ENCODE results near the gene TMEM9. TPM values are rescaled to one million over a fixed set of nuclear protein-coding genes. Genes with fewer than 3 reads are reported as not detected.

The TMEM9 gene
- total and polyA plus RNA-seq, 9 of the 15 experiments (the other 6 are each of a cell fraction or from before 2014, with no cell fraction given) = 30.4 to 107 (median 67.6) TPM

DNA sequence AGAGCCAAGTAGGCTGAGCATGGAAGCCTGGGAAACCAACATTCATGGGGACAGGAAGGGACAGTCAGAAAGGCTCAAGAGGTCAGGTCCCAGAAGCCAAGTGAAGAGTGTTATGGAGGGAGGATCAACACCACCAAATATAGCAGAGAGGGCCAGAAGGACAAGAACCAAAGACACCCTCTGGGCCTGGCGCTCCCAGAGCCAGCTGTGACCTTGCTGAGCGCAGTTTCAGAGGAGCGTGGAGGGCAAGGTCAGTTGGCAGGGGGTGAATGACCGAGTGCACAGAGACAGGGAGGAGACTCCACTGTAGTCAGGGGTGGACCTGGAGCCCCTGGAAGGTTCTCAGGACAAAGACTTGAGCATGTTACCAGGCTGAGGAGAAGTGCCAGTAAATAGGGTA is 22.9 kb downstream of the TMEM9 start (continued):
- no peak for TF ChIP-seq RAD21 (CRISPR knock-in tag; conservative IDR thresholded peaks at IDR 0.05 in 1 of 2, IDR thresholded peaks at IDR 0.05 in 1 of 2)
- TF ChIP-seq, protein P1, sequence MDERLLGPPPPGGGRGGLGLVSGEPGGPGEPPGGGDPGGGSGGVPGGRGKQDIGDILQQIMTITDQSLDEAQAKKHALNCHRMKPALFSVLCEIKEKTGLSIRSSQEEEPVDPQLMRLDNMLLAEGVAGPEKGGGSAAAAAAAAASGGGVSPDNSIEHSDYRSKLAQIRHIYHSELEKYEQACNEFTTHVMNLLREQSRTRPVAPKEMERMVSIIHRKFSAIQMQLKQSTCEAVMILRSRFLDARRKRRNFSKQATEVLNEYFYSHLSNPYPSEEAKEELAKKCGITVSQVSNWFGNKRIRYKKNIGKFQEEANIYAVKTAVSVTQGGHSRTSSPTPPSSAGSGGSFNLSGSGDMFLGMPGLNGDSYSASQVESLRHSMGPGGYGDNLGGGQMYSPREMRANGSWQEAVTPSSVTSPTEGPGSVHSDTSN (CRISPR knock-in tag; IDR thresholded peaks at IDR 0.05; ENCODE audit: low read depth) = no peak
- TF ChIP-seq, protein P1 (tag; conservative IDR thresholded peaks at IDR 0.05; ENCODE audit: low read depth) = no peak
- TF ChIP-seq EP400 (IDR thresholded peaks at IDR 0.05) = no peak
- no peak for TF ChIP-seq RBM39 (optimal IDR thresholded peaks at IDR 0.05; ENCODE audit: low read depth, low read length)
- no peak for TF ChIP-seq POLR3G (IDR thresholded peaks at IDR 0.05; ENCODE audit: extremely low read depth, insufficient read length, insufficient replicate concordance)

DNA sequence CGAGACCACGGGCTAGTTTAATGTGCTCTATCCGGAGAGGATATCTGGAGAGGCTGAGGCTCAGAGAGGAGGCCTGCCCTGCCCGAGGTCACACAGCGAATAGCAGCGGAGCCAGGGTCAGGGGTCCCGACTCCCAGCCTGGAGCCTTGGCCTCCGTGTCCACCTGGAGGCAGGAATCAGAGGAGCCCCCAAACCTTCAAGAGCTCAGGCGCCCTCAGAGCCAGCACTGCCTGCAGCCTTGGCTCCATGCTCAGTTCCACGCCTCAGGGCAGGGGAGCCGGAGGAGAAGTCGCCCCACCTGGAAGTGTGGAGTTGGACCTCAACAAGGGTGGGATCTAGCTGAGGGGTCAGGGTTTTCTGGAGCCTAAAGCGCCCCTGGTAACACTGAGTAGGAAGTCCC is 25.3 kb downstream of the TMEM9 start:
- no peaks in the 10 kb centered on the region for H3K36me3 ChIP-seq (ENCODE audit: control insufficient read depth, insufficient read depth, low read length)
- 17% methylated on average over 13 of the region's 13 CpGs for WGBS (ENCODE audit: insufficient coverage, low coverage, missing lambda C conversion rate)
- POLR2A ChIA-PET = interaction anchor here (0.9 kb wide), 1 partner anchor 14 kb away, joined by 3 read pairs; no protein-coding TSS in a partner anchor
- H3K9me1 ChIP-seq (ENCODE audit: control insufficient read depth, insufficient read depth, low read length) = no peaks in the 10 kb centered on the region
- no peak overlapping the region for H3K4me3 ChIP-seq
- H4K20me1 ChIP-seq (replicated peaks; ENCODE audit: control insufficient read depth, insufficient read depth, low read length) = peaks cover 14% of the 10 kb centered on the region
- in situ Hi-C loops (cut with MboI) = no loop called here
- no peak overlapping the region for H3K27ac ChIP-seq (ENCODE audit: extremely low read depth, low read depth, low read length)
- BruUV-seq (replicated peaks) = no TSS peak
- H3K9ac ChIP-seq (ENCODE audit: insufficient read depth in 1 of 2, low read depth in 2 of 2, low read length in 2 of 2) = peak overlapping the region in 1 of 2 experiments; percentile 50; a peak in 1 of 4 replicates
- CTCF ChIA-PET (ENCODE audit: low intra/inter-chr PET ratio) = no interaction called here
- H3K4me2 ChIP-seq (ENCODE audit: insufficient read depth, low read length) = no peak overlapping the region
- no peak for ATAC-seq
- H2AFZ ChIP-seq (ENCODE audit: low read depth, low read length) = no peak overlapping the region
- H3K4me1 ChIP-seq (replicated peaks in 1 of 2; ENCODE audit: control insufficient read depth in 2 of 2, insufficient read depth in 2 of 2, low read length in 2 of 2) = peaks cover 0 to 3% of the 10 kb centered on the region in 2 experiments; a peak in 2 of 5 replicates
- intact Hi-C loops (cut with micrococcal nuclease) = no loop called here
- H3K79me2 ChIP-seq (ENCODE audit: control insufficient read depth, insufficient read depth, low read length) = no peaks in the 10 kb centered on the region
- H3K27me3 ChIP-seq (ENCODE audit: control insufficient read depth in 2 of 2, insufficient read depth in 2 of 2, low read length in 2 of 2) = peaks cover 47 to 58% of the 10 kb centered on the region in 2 experiments
- H3K9me3 ChIP-seq (replicated peaks; ENCODE audit: control insufficient read depth, insufficient read depth, low read depth, low read length) = no peaks in the 10 kb centered on the region
- no peak for DNase-seq (ENCODE audit: extremely low read depth in 1 of 4, low spot score in 3 of 4)
- FAIRE-seq = no peak
- no peak for TF ChIP-seq MTF1 (CRISPR knock-in tag; IDR thresholded peaks at IDR 0.05; ENCODE audit: borderline replicate concordance)
- TF ChIP-seq ZNF57 (CRISPR knock-in tag; IDR thresholded peaks at IDR 0.05) = no peak
- no peak for TF ChIP-seq XRCC3 (IDR thresholded peaks at IDR 0.05)
- no peak for TF ChIP-seq ZNF830 (CRISPR knock-in tag; IDR thresholded peaks at IDR 0.05)
- no peak for TF ChIP-seq CAMTA2 (CRISPR knock-in tag; conservative IDR thresholded peaks at IDR 0.05)
- TF ChIP-seq ZFP30 (CRISPR knock-in tag; IDR thresholded peaks at IDR 0.05; ENCODE audit: borderline replicate concordance) = no peak
- no peak for TF ChIP-seq TEAD1 (CRISPR knock-in tag; IDR thresholded peaks at IDR 0.05)
- TF ChIP-seq, protein P2, sequence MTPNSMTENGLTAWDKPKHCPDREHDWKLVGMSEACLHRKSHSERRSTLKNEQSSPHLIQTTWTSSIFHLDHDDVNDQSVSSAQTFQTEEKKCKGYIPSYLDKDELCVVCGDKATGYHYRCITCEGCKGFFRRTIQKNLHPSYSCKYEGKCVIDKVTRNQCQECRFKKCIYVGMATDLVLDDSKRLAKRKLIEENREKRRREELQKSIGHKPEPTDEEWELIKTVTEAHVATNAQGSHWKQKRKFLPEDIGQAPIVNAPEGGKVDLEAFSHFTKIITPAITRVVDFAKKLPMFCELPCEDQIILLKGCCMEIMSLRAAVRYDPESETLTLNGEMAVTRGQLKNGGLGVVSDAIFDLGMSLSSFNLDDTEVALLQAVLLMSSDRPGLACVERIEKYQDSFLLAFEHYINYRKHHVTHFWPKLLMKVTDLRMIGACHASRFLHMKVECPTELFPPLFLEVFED (CRISPR knock-in tag; conservative IDR thresholded peaks at IDR 0.05) = no peak
- TF ChIP-seq, protein P3, sequence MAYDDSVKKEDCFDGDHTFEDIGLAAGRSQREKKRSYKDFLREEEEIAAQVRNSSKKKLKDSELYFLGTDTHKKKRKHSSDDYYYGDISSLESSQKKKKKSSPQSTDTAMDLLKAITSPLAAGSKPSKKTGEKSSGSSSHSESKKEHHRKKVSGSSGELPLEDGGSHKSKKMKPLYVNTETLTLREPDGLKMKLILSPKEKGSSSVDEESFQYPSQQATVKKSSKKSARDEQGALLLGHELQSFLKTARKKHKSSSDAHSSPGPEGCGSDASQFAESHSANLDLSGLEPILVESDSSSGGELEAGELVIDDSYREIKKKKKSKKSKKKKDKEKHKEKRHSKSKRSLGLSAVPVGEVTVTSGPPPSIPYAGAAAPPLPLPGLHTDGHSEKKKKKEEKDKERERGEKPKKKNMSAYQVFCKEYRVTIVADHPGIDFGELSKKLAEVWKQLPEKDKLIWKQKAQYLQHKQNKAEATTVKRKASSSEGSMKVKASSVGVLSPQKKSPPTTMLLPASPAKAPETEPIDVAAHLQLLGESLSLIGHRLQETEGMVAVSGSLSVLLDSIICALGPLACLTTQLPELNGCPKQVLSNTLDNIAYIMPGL (CRISPR knock-in tag; IDR thresholded peaks at IDR 0.05) = no peak

All from K562 (cell line).